SH-SY5Y (cell line): ENCODE results near the gene SPATA6.

Experiments used
- GATA2 ChIP-seq: IDR thresholded peaks from 2 replicates; pipeline ENCODE4 v1.6.1; 2011; ENCODE audit warnings: mild to moderate bottlenecking, low read depth, low read length
- GATA3 ChIP-seq: IDR thresholded peaks from 2 replicates; pipeline ENCODE4 v1.6.1; 2011; ENCODE audit warnings: low read depth, mild to moderate bottlenecking, low read length, moderate library complexity

- TF ChIP-seq GATA2 (no peak), GATA3 (no peak)
These were observed 97.2 kb downstream of the SPATA6 start for GRCh38 chr1:48374785-48375184.
